ENCODE measurements around the gene CD37. TPM values are rescaled to one million over a fixed set of nuclear protein-coding genes. Genes with fewer than 3 reads are reported as not detected.

The CD37 gene
- total RNA-seq, 1 experiment from 2014 or later = 0.76 TPM

- DNase-seq (ENCODE audit: low read depth, low spot score) (no peak), ATAC-seq (no peak)
- Histone ChIP-seq H3K9ac (ENCODE audit: low read length) (no peak overlapping the region), H3K27me3 (ENCODE audit: insufficient read depth, low read length) (no peaks in the 10 kb centered on the region), H3K4me1 (ENCODE audit: control insufficient read depth in 1 of 2, insufficient read depth in 2 of 2, low read length in 2 of 2) (no peaks in the 10 kb centered on the region), H3K79me2 (ENCODE audit: insufficient read depth, low read length) (no peaks in the 10 kb centered on the region), H3K4me2 (ENCODE audit: low read length) (no peak overlapping the region), H2AFZ (ENCODE audit: low read depth, low read length, poor library complexity, severe bottlenecking) (no peak overlapping the region), H3K4me3 (replicated peaks in 1 of 2; ENCODE audit: low read depth in 1 of 2, low read length in 2 of 2) (no peak overlapping the region), H4K20me1 (ENCODE audit: insufficient read depth) (no peaks in the 10 kb centered on the region), H3K9me3 (ENCODE audit: control insufficient read depth in 1 of 2, insufficient read depth in 1 of 2, low read depth in 1 of 2, low read length in 2 of 2) (peaks cover 7 to 18% of the 10 kb centered on the region in 2 experiments), H3K9me2 (ENCODE audit: insufficient read depth) (no peaks in the 10 kb centered on the region), H3K36me3 (ENCODE audit: control insufficient read depth in 1 of 2, insufficient read depth in 2 of 2, low read length in 2 of 2) (no peaks in the 10 kb centered on the region; a peak in 1 of 4 replicates), H3K27ac (ENCODE audit: low read depth, low read length) (no peak overlapping the region)
- POLR2A ChIA-PET = no interaction called here
- TF ChIP-seq CEBPB (IDR thresholded peaks at IDR 0.05; ENCODE audit: low read depth) = no peak
- TF ChIP-seq REST (IDR thresholded peaks at IDR 0.05; ENCODE audit: low read depth) = no peak
- no peak for TF ChIP-seq SP1 (IDR thresholded peaks at IDR 0.05; ENCODE audit: low read depth)
- no peak for TF ChIP-seq CTCF (IDR thresholded peaks at IDR 0.05 in 2 of 3, conservative IDR thresholded peaks at IDR 0.05 in 1 of 3; ENCODE audit: borderline replicate concordance in 1 of 3, insufficient read depth in 1 of 3, low read depth in 2 of 3, low read length in 2 of 3)
- no peak for TF ChIP-seq FOSL1 (IDR thresholded peaks at IDR 0.05; ENCODE audit: low read depth)
- no peak for TF ChIP-seq JUND (IDR thresholded peaks at IDR 0.05)
- CTCF ChIA-PET = interaction anchor here (1.1 kb wide), 1 partner anchor 10 kb away, joined by 5 read pairs; no protein-coding TSS in a partner anchor
- intact Hi-C loops (cut with micrococcal nuclease) = no loop called here
- RAD21 ChIA-PET (ENCODE audit: low non-redundant PET in 1 of 2, low total read pairs in 2 of 2, uncharacterized antibody in 2 of 2, unreplicated experiment in 2 of 2) = no interaction called here
- no TSS peak for BruUV-seq (replicated peaks)
Measured at GRCh38 chr19:49318296-49318695, 16.9 kb upstream of the CD37 start.
